Measurements from ENCODE around the gene MST1R.

- TF ChIP-seq CTCF (conservative IDR thresholded peaks at IDR 0.05; ENCODE audit: low read depth, low read length) (no peak), BHLHE40 (IDR thresholded peaks at IDR 0.05; ENCODE audit: low read depth, low read length) (no peak), CEBPB (IDR thresholded peaks at IDR 0.05; ENCODE audit: low read depth, low read length) (no peak), FOS (IDR thresholded peaks at IDR 0.05; ENCODE audit: low read depth, low read length) (no peak), POLR2A (IDR thresholded peaks at IDR 0.05; ENCODE audit: low read depth, low read length) (no peak), SMC3 (IDR thresholded peaks at IDR 0.05; ENCODE audit: low read depth, low read length) (no peak), USF2 (IDR thresholded peaks at IDR 0.05; ENCODE audit: low read depth, low read length) (no peak), RFX5 (IDR thresholded peaks at IDR 0.05; ENCODE audit: low read depth, low read length) (no peak), NFE2L2 (IDR thresholded peaks at IDR 0.05; ENCODE audit: low read depth, low read length) (no peak), RAD21 (IDR thresholded peaks at IDR 0.05; ENCODE audit: low read length) (no peak), MAZ (IDR thresholded peaks at IDR 0.05; ENCODE audit: borderline replicate concordance, low read depth, low read length) (no peak), RCOR1 (IDR thresholded peaks at IDR 0.05; ENCODE audit: insufficient replicate concordance, low read length) (no peak)
Observed at GRCh38 chr3:49879721-49880120, 24.0 kb downstream of the MST1R start.
